ENCODE results near the gene SLC25A1. TPM values are rescaled to one million over a fixed set of nuclear protein-coding genes. Genes with fewer than 3 reads are reported as not detected.

Gene SLC25A1
- total and polyA plus RNA-seq, 10 of the 15 experiments (the other 5 are each of a cell fraction or from before 2014, with no cell fraction given): 2.3 to 79.0 (median 30.3) TPM

GRCh38 chr22:19196841-19197612 lies 18.5 kb upstream of the SLC25A1 start:
- BruUV-seq (replicated peaks): no TSS peak
- H3K79me2 ChIP-seq (ENCODE audit: control insufficient read depth, insufficient read depth, low read length): no peaks in the 10 kb centered on the region
- H4K20me1 ChIP-seq (ENCODE audit: control insufficient read depth, insufficient read depth): no peaks in the 10 kb centered on the region
- no peak for ATAC-seq
- in situ Hi-C loops (cut with MboI) (no loop called here), intact Hi-C loops (cut with micrococcal nuclease; ENCODE audit: unreplicated experiment) (no loop called here)
- H3K27ac ChIP-seq (ENCODE audit: control insufficient read depth, insufficient read depth): no peak overlapping the region
- no peak overlapping the region for H3K4me2 ChIP-seq (ENCODE audit: control insufficient read depth, insufficient read depth)
- RAD21 ChIA-PET (ENCODE audit: unreplicated experiment): no interaction called here
- no peaks in the 10 kb centered on the region for H3K9me3 ChIP-seq (replicated peaks; ENCODE audit: control insufficient read depth, insufficient read depth, low read length)
- H3K9ac ChIP-seq (ENCODE audit: control insufficient read depth, insufficient read depth, low read length): no peak overlapping the region
- no peak for DNase-seq (ENCODE audit: low read depth, low spot score)
- no peaks in the 10 kb centered on the region; the same call in 1 of the 2 replicates for H3K4me1 ChIP-seq (ENCODE audit: control insufficient read depth, insufficient read depth, low read length)
- no peak overlapping the region for H3K4me3 ChIP-seq
- no peaks in the 10 kb centered on the region for H3K36me3 ChIP-seq (ENCODE audit: control insufficient read depth in 2 of 2, insufficient read depth in 2 of 2, low read length in 1 of 2)
- CTCF ChIA-PET: interaction anchor here (1.4 kb wide), 1 partner anchor 18 kb away, joined by 4 read pairs; no protein-coding TSS in a partner anchor
- no peak for FAIRE-seq
- no peak for TF ChIP-seq NFXL1 (IDR thresholded peaks at IDR 0.05; ENCODE audit: borderline replicate concordance)
- no peak for TF ChIP-seq POLR2AphosphoS2 (IDR thresholded peaks at IDR 0.05; ENCODE audit: low read depth, low read length)
- TF ChIP-seq, protein P1, sequence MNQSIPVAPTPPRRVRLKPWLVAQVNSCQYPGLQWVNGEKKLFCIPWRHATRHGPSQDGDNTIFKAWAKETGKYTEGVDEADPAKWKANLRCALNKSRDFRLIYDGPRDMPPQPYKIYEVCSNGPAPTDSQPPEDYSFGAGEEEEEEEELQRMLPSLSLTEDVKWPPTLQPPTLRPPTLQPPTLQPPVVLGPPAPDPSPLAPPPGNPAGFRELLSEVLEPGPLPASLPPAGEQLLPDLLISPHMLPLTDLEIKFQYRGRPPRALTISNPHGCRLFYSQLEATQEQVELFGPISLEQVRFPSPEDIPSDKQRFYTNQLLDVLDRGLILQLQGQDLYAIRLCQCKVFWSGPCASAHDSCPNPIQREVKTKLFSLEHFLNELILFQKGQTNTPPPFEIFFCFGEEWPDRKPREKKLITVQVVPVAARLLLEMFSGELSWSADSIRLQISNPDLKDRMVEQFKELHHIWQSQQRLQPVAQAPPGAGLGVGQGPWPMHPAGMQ (IDR thresholded peaks at IDR 0.05; ENCODE audit: borderline replicate concordance): no peak
- TF ChIP-seq, protein P2, sequence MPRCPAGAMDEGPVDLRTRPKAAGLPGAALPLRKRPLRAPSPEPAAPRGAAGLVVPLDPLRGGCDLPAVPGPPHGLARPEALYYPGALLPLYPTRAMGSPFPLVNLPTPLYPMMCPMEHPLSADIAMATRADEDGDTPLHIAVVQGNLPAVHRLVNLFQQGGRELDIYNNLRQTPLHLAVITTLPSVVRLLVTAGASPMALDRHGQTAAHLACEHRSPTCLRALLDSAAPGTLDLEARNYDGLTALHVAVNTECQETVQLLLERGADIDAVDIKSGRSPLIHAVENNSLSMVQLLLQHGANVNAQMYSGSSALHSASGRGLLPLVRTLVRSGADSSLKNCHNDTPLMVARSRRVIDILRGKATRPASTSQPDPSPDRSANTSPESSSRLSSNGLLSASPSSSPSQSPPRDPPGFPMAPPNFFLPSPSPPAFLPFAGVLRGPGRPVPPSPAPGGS (IDR thresholded peaks at IDR 0.05; ENCODE audit: borderline replicate concordance, insufficient read depth, low read depth, low read length, poor library complexity, severe bottlenecking): no peak
- H2AFZ ChIP-seq (ENCODE audit: control insufficient read depth, low read depth, low read length): no peak overlapping the region
- SMC1A ChIA-PET (ENCODE audit: uncharacterized antibody, unreplicated experiment): no interaction called here
- WGBS (ENCODE audit: insufficient coverage, insufficient replicate concordance, low lambda C conversion rate, missing lambda C conversion rate): 14% methylated on average over 11 of the region's 11 CpGs
- peaks cover 0 to 7% of the 10 kb centered on the region in 2 experiments; a peak in 3 of 4 replicates for H3K27me3 ChIP-seq (replicated peaks in 1 of 2; ENCODE audit: control insufficient read depth in 2 of 2, insufficient read depth in 2 of 2, low read length in 1 of 2)
- POLR2A ChIA-PET: no interaction called here

All from GM12878 (cell line).